ENCODE data around the gene DHX9.

- TF ChIP-seq CTCF (IDR thresholded peaks at IDR 0.05; ENCODE audit: poor library complexity, severe bottlenecking): no peak
- TF ChIP-seq POLR2AphosphoS5 (IDR thresholded peaks at IDR 0.05): no peak
- no peak for TF ChIP-seq MXI1 (conservative IDR thresholded peaks at IDR 0.05; ENCODE audit: poor library complexity, severe bottlenecking)
- TF ChIP-seq EZH2 (IDR thresholded peaks at IDR 0.05; ENCODE audit: borderline replicate concordance, insufficient read depth, low read length, poor library complexity, severe bottlenecking): no peak
- TF ChIP-seq REST (IDR thresholded peaks at IDR 0.05; ENCODE audit: borderline replicate concordance): no peak
- no peak for TF ChIP-seq RAD21 (conservative IDR thresholded peaks at IDR 0.05)
- no peak for TF ChIP-seq EP300 (conservative IDR thresholded peaks at IDR 0.05; ENCODE audit: poor library complexity, severe bottlenecking)
Observed at GRCh38 chr1:182861994-182862393, 22.8 kb downstream of the DHX9 start.
